HepG2 (cell line): ENCODE data around the gene ENAH. TPM values are rescaled to one million over a fixed set of nuclear protein-coding genes. Genes with fewer than 3 reads are reported as not detected.

Experiments used
- ATF3 ChIP-seq: sonication (generic); formaldehyde crosslinking; IDR thresholded peaks from 2 replicates; pipeline ENCODE4 v1.4.0; 2020; ENCODE audit warnings: missing genetic modification reagents
- BRCA1 ChIP-seq: sonication (generic); formaldehyde crosslinking; IDR thresholded peaks from 2 replicates; pipeline ENCODE4 v1.4.0; 2020; ENCODE audit warnings: missing genetic modification reagents
- CREB1 ChIP-seq, 2 experiments: fragments of 450-650 bp in 1 of 2; IDR thresholded peaks; 2 replicates each; pipeline ENCODE4 v1.6.1; 2016 to 2017; ENCODE audit warnings: control low read depth in 1 of 2, mild to moderate bottlenecking in 1 of 2, missing compliant biosample characterization in 1 of 2, missing genetic modification characterization in 1 of 2
- FOXP1 ChIP-seq, 2 experiments: fragments of 450-650 bp in 1 of 2; IDR thresholded peaks; 2 replicates each; pipeline ENCODE4 v1.6.1; 2017 to 2018; ENCODE audit warnings: antibody characterized with exemption in 1 of 2
- HNRNPL ChIP-seq: fragments of 200-400 bp; formaldehyde crosslinking; IDR thresholded peaks from 2 replicates; pipeline ENCODE4 v1.6.1; 2017; ENCODE audit warnings: mild to moderate bottlenecking, low read depth, low read length
- MTA1 ChIP-seq: sonication (generic); formaldehyde crosslinking; IDR thresholded peaks from 2 replicates; pipeline ENCODE4 v1.4.0; 2020; ENCODE audit warnings: missing genetic modification reagents, mild to moderate bottlenecking, borderline replicate concordance
- PHF5A ChIP-seq: IDR thresholded peaks from one replicate; pipeline ENCODE4 v1.6.1; 2018; ENCODE audit warnings: low read depth, missing genetic modification reagents; ENCODE audit not compliant: unreplicated experiment
- POLR2G ChIP-seq: fragments of 200-400 bp; formaldehyde crosslinking; IDR thresholded peaks from 2 replicates; pipeline ENCODE4 v1.6.1; 2018; ENCODE audit warnings: mild to moderate bottlenecking, low read depth, low read length, moderate library complexity
- RCOR2 ChIP-seq: IDR thresholded peaks from 2 replicates; pipeline ENCODE4 v1.6.1; 2016; ENCODE audit warnings: missing biosample characterization, missing genetic modification reagents
- SALL1 ChIP-seq: sonication (generic); formaldehyde crosslinking; IDR thresholded peaks from 2 replicates; pipeline ENCODE4 v1.8.0; 2022; ENCODE audit warnings: mild to moderate bottlenecking, missing genetic modification reagents
- TGIF2 ChIP-seq: IDR thresholded peaks from 2 replicates; pipeline ENCODE4 v1.6.1; 2016; ENCODE audit warnings: control low read depth, missing compliant biosample characterization
- ZNF225 ChIP-seq: sonication (generic); formaldehyde crosslinking; IDR thresholded peaks from 2 replicates; pipeline ENCODE4 v1.4.0; 2020; ENCODE audit warnings: mild to moderate bottlenecking, missing genetic modification reagents
- ZNF274 ChIP-seq: sonication (generic); formaldehyde crosslinking; IDR thresholded peaks from 2 replicates; pipeline ENCODE4 v1.5.1; 2020; ENCODE audit warnings: mild to moderate bottlenecking, missing genetic modification reagents
- ZNF367 ChIP-seq: sonication (generic); formaldehyde crosslinking; IDR thresholded peaks from 2 replicates; pipeline ENCODE4 v1.4.0; 2020; ENCODE audit warnings: missing genetic modification reagents, borderline replicate concordance
- ZNF775 ChIP-seq: sonication (generic); formaldehyde crosslinking; IDR thresholded peaks from 2 replicates; pipeline ENCODE4 v1.4.0; 2020; ENCODE audit warnings: missing genetic modification reagents, mild to moderate bottlenecking, moderate library complexity, borderline replicate concordance
- ZNF891 ChIP-seq: sonication (generic); formaldehyde crosslinking; IDR thresholded peaks from 2 replicates; pipeline ENCODE4 v1.5.0; 2020; ENCODE audit warnings: mild to moderate bottlenecking, missing genetic modification reagents
- polyA plus RNA-seq, 8 experiments: library from polyadenylated mRNA; depleted of rRNA in 3 of 8; stranded (reverse) in 7 of 8; unstranded in 1 of 8; fragments of >200 nt; fragmentation: Illumina TruSeq in 4 of 8; extraction: Trizol in 4 of 8; gene quantifications; 2 replicates each; pipeline versions ENCODE4 v1.2.1 to v1.2.3, GENCODE V29; 2011 to 2016; ENCODE audit warnings: low read depth in 4 of 8, missing spikeins in 1 of 8, mixed read lengths in 1 of 8; ENCODE audit not compliant: insufficient read depth in 1 of 8
- total RNA-seq, 5 experiments: library from RNA; depleted of rRNA; stranded (reverse); fragments of >200 nt; fragmentation: Illumina TruSeq; extraction: Trizol; gene quantifications; 2 replicates each; pipeline ENCODE4 v1.2.3, GENCODE V29; 2016; ENCODE audit warnings: low read depth in 1 of 5
- TF ChIP-seq, protein P1 (sequence below): sonication (generic); formaldehyde crosslinking; IDR thresholded peaks from 2 replicates; pipeline ENCODE4 v1.9.0; 2021; ENCODE audit warnings: missing genetic modification reagents, borderline replicate concordance
- TF ChIP-seq, protein P2 (sequence below): sonication (generic); formaldehyde crosslinking; conservative IDR thresholded peaks from 2 replicates; pipeline ENCODE4 v1.4.0; 2020; ENCODE audit warnings: missing genetic modification reagents
- TF ChIP-seq, protein P3 (sequence below), 2 experiments: sonication (generic) in 1 of 2; formaldehyde crosslinking in 1 of 2; IDR thresholded peaks; 2 replicates each; pipeline versions ENCODE4 v1.5.1 to v1.6.1; 2011 to 2020; ENCODE audit warnings: borderline replicate concordance in 1 of 2, low read depth in 1 of 2, low read length in 1 of 2, mild to moderate bottlenecking in 1 of 2, missing genetic modification reagents in 1 of 2, moderate library complexity in 1 of 2

ENAH gene
- total and polyA plus RNA-seq, 2 of the 13 experiments (the other 11 are each of a cell fraction or from before 2014, with no cell fraction given) = 22.1 to 58.3 TPM

- TF ChIP-seq ZNF775 (CRISPR knock-in tag) = no peak
- TF ChIP-seq ZNF274 (CRISPR knock-in tag) = peak; percentile 46; the same call in 1 of the 2 replicates
- TF ChIP-seq HNRNPL = 0 out of 2 replicates have a peak, but pooled peaks have one; percentile 60
- 0 out of 2 replicates have a peak, but pooled peaks have one; percentile 12 for TF ChIP-seq RCOR2
- no peak for TF ChIP-seq CREB1 (IDR thresholded peaks at IDR 0.05)
- no peak for TF ChIP-seq CREB1 (CRISPR knock-in tag; IDR thresholded peaks at IDR 0.05)
- TF ChIP-seq, protein P1, sequence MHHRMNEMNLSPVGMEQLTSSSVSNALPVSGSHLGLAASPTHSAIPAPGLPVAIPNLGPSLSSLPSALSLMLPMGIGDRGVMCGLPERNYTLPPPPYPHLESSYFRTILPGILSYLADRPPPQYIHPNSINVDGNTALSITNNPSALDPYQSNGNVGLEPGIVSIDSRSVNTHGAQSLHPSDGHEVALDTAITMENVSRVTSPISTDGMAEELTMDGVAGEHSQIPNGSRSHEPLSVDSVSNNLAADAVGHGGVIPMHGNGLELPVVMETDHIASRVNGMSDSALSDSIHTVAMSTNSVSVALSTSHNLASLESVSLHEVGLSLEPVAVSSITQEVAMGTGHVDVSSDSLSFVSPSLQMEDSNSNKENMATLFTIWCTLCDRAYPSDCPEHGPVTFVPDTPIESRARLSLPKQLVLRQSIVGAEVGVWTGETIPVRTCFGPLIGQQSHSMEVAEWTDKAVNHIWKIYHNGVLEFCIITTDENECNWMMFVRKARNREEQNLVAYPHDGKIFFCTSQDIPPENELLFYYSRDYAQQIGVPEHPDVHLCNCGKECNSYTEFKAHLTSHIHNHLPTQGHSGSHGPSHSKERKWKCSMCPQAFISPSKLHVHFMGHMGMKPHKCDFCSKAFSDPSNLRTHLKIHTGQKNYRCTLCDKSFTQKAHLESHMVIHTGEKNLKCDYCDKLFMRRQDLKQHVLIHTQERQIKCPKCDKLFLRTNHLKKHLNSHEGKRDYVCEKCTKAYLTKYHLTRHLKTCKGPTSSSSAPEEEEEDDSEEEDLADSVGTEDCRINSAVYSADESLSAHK (CRISPR knock-in tag) = no peak
- TF ChIP-seq ZNF891 (CRISPR knock-in tag) = no peak; the same call in 1 of the 2 replicates
- TF ChIP-seq TGIF2 (CRISPR knock-in tag) = 0 out of 2 replicates have a peak, but pooled peaks have one; percentile 57
- TF ChIP-seq ZNF225 (CRISPR knock-in tag) = no peak
- TF ChIP-seq POLR2G = no peak
- TF ChIP-seq, protein P2, sequence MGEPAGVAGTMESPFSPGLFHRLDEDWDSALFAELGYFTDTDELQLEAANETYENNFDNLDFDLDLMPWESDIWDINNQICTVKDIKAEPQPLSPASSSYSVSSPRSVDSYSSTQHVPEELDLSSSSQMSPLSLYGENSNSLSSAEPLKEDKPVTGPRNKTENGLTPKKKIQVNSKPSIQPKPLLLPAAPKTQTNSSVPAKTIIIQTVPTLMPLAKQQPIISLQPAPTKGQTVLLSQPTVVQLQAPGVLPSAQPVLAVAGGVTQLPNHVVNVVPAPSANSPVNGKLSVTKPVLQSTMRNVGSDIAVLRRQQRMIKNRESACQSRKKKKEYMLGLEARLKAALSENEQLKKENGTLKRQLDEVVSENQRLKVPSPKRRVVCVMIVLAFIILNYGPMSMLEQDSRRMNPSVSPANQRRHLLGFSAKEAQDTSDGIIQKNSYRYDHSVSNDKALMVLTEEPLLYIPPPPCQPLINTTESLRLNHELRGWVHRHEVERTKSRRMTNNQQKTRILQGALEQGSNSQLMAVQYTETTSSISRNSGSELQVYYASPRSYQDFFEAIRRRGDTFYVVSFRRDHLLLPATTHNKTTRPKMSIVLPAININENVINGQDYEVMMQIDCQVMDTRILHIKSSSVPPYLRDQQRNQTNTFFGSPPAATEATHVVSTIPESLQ (CRISPR knock-in tag) = no peak
- TF ChIP-seq ATF3 (CRISPR knock-in tag) = no peak
- TF ChIP-seq, protein P3, sequence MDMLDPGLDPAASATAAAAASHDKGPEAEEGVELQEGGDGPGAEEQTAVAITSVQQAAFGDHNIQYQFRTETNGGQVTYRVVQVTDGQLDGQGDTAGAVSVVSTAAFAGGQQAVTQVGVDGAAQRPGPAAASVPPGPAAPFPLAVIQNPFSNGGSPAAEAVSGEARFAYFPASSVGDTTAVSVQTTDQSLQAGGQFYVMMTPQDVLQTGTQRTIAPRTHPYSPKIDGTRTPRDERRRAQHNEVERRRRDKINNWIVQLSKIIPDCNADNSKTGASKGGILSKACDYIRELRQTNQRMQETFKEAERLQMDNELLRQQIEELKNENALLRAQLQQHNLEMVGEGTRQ (IDR thresholded peaks at IDR 0.05; ENCODE audit: low read depth, low read length) = no peak
- TF ChIP-seq, protein P3 (CRISPR knock-in tag; IDR thresholded peaks at IDR 0.05; ENCODE audit: borderline replicate concordance) = no peak
- TF ChIP-seq FOXP1 (IDR thresholded peaks at IDR 0.05) = no peak
- no peak for TF ChIP-seq FOXP1 (CRISPR knock-in tag; IDR thresholded peaks at IDR 0.05)
- TF ChIP-seq MTA1 = peak; percentile 77; the same call in 1 of the 2 replicates
- no peak for TF ChIP-seq ZNF367 (CRISPR knock-in tag)
- no peak for TF ChIP-seq PHF5A
- peak; percentile 92 for TF ChIP-seq SALL1 (CRISPR knock-in tag)
- no peak for TF ChIP-seq BRCA1 (CRISPR knock-in tag)
These were observed 177.7 kb downstream of the ENAH start (continued) for GRCh38 chr1:225474986-225475820.
